Ramos (cell line): ENCODE measurements around the gene TRIM40.

ENCODE experiments used
- in situ Hi-C: fragments of 300-500 bp; cut with MboI; formaldehyde crosslinking; loops from one replicate; pipeline ENCODE4 v1.14.3; 2022; ENCODE audit warnings: low sequenced_read_pairs; ENCODE audit not compliant: unreplicated experiment

The TRIM40 gene

GRCh38 chr6:30194797-30195690, 59.1 kb downstream of the TRIM40 start:
- in situ Hi-C loops = no loop called here

GRCh38 chr6:30195951-30196350, 60.0 kb downstream of the TRIM40 start:
- in situ Hi-C loops = no loop called here

- in situ Hi-C loops = no loop called here
Measured at GRCh38 chr6:30196376-30196775, 60.4 kb downstream of the TRIM40 start.
